Measurements from ENCODE around the gene GPC5.
"Not testable (repeated sequence)": the region's sequence is repeated elsewhere in the genome, so short reads cannot be mapped to it uniquely, and the experiment has no call there.

Gene GPC5

GRCh38 chr13:92805766-92806165 is 1407.3 kb downstream of the GPC5 start:
- DNase-seq: no peak

GRCh38 chr13:92806215-92806614 is 1407.8 kb downstream of the GPC5 start:
- no peak for DNase-seq

GRCh38 chr13:92807353-92807752 is 1408.9 kb downstream of the GPC5 start:
- no peak for DNase-seq

- no peak for DNase-seq
Observed at GRCh38 chr13:92807966-92808365, 1409.5 kb downstream of the GPC5 start.

- DNase-seq: no peak
Observed at GRCh38 chr13:92821324-92821723, 1422.9 kb downstream of the GPC5 start.

GRCh38 chr13:92823059-92823458 is 1424.6 kb downstream of the GPC5 start:
- DNase-seq: no peak

GRCh38 chr13:92825938-92826596 is 1427.6 kb downstream of the GPC5 start:
- DNase-seq: no peak

GRCh38 chr13:92827503-92827902 is 1429.1 kb downstream of the GPC5 start:
- DNase-seq: no peak

- no peak for DNase-seq
Observed at GRCh38 chr13:92829930-92830329, 1431.5 kb downstream of the GPC5 start.

- no peak for DNase-seq
Observed at GRCh38 chr13:92830821-92831220, 1432.4 kb downstream of the GPC5 start.

- DNase-seq: no peak
Observed at GRCh38 chr13:92833071-92833470, 1434.7 kb downstream of the GPC5 start.

- DNase-seq: no peak
Observed at GRCh38 chr13:92836171-92836570, 1437.8 kb downstream of the GPC5 start.

- DNase-seq: no peak
Observed at GRCh38 chr13:92838786-92839185, 1440.4 kb downstream of the GPC5 start.

GRCh38 chr13:92842145-92842544 is 1443.7 kb downstream of the GPC5 start:
- no peak for DNase-seq

- no peak for DNase-seq
Observed at GRCh38 chr13:92843549-92843948, 1445.1 kb downstream of the GPC5 start.

GRCh38 chr13:92849381-92849780 is 1451.0 kb downstream of the GPC5 start:
- DNase-seq: no peak

GRCh38 chr13:92864584-92865284 is 1466.3 kb downstream of the GPC5 start:
- DNase-seq: no peak

- no peak for DNase-seq
Observed at GRCh38 chr13:92873029-92873428, 1474.6 kb downstream of the GPC5 start.

GRCh38 chr13:92886535-92887077 is 1488.2 kb downstream of the GPC5 start:
- DNase-seq: no peak

- no peak for DNase-seq
Observed at GRCh38 chr13:92894447-92894846, 1496.0 kb downstream of the GPC5 start.

- DNase-seq: no peak
Observed at GRCh38 chr13:92896842-92897241, 1498.4 kb downstream of the GPC5 start.

- not testable (repeated sequence) for DNase-seq
Observed at GRCh38 chr13:92898946-92899345, 1500.5 kb downstream of the GPC5 start.

- DNase-seq: no peak
Observed at GRCh38 chr13:92900446-92900845, 1502.0 kb downstream of the GPC5 start.

GRCh38 chr13:92901739-92902138 is 1503.3 kb downstream of the GPC5 start:
- no peak for DNase-seq
